Stimulated activated naive CD4-positive, alpha-beta T cell treated with Interleukin-2 at 50 U/mL for 16 hours (primary cell): ENCODE measurements around the gene FBXL15.
"Not testable (repeated sequence)": the region's sequence is repeated elsewhere in the genome, so short reads cannot be mapped to it uniquely, and the experiment has no call there.

Experiments used
- DNase-seq: peaks from one replicate; lab custom pipeline; 2025; lab: John Stamatoyannopoulos, UW

Gene FBXL15

DNA sequence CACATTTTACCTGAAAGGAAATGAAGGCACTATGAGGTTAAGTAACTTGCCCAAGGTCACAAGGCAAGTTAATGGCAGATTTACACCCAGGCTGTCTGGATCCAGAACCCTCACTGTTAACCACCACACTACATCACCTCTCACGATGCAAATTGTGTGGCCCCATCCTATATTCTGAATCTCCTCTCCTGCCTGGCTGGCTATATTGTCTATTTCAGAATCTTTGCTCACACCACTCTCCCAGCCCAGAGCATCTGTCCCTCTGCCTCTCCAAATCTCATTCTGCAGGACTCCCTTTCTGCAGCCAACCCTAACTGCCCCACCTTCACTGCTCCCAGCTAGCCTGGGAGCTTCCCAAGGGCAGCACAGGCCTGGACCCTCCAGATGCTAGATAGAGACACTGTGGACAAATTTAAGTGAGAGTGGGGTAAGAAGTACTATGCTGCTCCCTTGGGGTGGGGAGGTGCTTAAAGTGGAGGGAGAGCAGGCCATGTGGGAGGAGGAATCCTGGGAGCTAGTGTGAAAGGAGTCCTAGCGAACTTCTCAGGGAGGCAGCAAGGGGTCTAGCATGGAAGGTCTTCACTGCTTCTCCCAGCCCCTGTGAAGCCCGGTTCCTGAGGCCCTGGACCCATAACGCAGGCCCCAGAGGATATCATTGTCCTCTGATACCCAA lies 11.0 kb downstream of the FBXL15 start:
- no peak for DNase-seq

DNA sequence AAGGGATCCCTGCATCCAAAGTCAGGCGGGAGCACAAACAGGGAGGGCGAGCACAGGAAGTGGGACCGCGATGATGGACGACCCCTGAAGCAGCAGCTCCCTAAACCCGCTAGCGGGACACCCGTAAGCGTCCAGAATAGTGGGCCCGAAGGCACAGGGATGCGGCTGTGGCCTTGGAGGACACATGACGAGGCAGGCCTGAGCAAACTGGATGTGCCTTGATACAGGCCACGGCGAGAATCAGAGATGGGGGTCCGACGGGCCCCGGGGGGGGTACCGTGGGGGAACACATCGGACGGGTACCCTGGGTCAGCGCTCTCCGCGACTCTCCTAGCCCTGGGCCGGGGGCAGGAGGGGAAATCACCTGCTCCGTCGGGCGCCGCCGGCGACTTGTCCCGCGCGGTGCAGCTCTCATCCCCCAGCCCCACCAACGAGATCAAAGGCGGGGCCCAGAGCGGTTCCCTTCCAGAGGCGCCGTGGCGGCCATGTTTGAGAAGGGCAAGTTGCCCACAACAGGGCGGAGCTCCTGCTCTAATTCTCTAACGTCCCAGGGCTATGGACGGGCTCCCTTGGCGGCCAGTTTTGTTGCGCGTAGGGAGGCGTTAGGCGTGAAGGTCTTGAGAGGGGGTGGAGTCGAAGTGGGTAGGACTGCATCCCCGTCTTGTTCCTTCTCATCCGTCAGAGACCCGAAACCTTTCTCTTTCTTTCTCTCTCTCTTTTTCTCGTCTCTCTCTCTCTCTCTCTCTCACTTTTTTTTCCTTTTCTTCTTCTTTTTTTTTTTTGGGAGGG lies 11.7 kb downstream of the FBXL15 start, which contains the start of gene CUEDC2:
TSS of gene CUEDC2 (minus strand) at position 413 of the 789 bp plus-strand sequence. CDS start 7,386 bp downstream, outside the sequence.
- DNase-seq = peak; percentile 93

DNA sequence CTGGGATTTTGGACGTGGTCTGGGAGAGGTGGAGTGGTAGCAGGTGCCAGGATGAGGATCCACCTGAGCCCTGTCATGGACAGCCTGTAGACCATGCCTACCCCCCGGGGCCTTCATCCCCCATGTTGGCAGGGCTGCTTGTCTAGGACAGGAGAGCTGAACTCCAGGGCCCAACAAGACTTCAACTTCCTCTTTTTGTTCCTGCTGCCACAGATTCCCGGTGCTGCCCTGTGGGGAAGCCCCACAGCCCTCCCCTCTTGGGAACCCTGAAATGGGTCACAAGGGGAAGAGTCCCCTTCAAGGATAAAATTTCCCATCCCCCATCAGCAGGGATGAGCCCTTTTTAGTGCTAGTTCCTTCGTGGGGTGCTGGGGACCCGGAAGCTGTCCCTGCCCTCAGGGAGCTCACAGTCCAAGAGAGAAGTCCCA lies 13.0 kb downstream of the FBXL15 start:
- DNase-seq = no peak

DNA sequence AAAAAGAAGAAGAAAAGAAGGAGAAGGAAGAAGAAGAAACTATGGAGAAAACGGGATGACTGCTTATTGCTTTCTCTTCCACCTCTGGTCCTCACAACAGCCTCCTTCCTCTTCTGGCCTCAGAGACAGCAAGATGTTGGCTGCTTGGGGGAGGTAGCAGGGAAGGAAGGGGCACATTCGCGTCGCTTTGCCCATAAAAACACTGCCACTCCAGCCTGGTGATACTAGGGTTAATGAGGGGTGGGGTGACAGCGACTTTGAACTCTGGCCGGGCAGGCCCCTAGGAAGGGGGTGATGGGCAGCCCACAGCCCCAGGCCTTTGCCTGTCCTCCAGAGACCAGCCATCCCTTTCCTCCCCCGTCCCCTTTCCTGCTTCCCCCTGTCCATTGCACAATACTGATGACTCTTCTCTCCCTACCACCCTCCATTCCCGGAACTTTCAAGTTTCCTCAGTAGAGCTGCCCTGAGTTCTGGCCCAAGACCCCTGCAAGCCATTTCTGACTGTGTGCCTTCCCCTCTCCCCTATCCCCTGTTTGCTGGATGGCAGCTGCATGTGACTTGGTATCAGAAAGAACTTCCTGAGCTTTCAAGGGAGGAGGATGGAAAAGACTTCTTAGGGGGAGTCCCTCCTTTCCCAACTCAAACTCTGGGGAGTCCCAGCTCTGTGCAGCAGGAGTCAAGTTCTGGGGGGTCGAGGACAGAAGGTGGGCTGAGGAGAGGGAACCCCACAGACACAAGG lies 13.9 kb downstream of the FBXL15 start:
- DNase-seq = no peak

DNA sequence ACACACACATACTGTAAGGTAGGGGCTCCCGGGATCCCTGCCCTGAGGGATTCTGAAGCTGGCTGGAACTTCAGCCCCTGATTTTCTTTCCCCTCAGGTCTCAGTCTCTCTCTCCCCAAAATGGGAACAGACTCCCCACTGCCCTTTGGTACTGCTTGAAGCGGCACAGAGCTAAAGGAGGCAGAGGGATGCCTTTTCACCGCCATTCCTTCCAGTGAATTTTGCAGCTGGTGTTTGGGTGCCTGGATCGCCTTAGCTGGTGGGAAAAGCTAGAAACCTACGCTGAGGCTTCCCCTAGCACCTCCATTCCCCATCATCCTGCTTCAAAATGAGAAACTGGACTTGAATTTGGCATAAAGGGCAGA lies 14.5 kb downstream of the FBXL15 start:
- DNase-seq = no peak

DNA sequence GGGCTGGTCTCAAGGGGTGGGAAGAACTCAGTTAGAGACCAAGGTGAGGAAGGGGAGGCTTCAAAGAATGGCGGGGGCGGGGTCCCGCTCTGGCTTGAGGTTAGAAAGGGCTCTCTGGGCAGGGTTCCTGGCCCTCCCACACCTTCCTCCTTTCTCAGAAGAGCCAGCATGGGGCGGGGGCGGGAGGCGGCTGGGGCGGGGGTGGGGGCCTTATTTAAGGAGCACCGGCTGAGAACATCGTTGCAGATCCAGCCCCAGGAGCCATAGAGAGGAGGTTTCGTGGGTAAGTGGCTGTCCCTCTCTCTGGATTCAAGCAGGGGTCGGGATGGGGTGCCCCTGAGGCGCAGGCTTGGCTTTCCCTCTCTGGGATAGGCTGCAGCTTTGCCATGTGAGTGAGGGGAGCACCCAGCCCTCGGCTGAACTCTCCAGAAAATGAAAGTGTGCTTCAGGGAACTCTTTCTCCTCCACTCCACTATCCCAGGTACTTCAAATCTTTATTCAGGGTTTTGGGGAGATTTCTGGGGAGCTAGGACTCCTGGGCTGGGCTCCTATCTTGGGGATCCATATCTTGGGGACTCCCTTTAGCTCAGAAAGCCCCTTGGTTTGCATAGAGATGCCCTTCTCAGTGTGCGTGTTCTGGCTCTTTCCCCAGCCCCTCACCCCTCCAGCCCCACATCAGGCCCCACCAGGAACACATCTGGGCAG lies 15.0 kb downstream of the FBXL15 start:
- peak; percentile 50 for DNase-seq

DNA sequence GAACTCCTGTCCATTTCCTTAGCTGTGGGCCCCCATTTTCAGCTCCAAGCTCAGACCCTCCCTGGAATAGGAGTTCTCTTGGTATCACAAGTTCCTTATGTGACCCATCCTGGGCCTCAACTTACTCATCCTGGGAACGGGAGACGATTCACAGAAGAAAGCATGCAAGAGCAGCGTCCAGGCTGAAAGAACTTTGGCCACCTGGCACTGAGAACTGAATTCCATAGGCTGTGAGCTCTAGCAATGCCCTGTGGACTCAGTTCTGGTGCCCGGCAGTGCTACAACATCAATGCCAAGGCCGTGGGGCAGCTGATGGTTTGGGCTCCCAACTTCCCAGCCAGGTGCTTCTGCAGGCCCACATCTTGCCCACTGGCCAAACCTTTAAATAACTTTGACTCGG lies 15.7 kb downstream of the FBXL15 start:
- no peak for DNase-seq

DNA sequence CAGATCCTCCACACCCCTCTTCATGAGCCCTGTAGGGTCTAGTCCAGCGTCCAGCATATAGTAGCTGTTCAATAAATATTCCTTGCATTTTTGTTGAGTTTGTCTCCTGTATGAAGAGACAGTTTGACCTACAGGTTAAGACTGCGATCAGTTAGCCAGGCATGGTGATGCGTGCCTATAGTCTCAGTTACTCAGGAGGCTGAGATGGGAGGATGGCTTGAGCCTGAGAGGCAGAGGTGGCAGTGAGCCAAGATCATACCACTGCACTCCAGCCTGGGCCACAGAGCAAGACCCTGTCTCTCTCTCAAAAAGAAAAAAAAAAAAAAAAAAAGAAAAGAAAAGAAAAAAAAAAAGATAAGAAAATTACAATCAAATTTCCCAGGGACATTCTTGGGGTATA lies 16.9 kb downstream of the FBXL15 start:
- no peak for DNase-seq

DNA sequence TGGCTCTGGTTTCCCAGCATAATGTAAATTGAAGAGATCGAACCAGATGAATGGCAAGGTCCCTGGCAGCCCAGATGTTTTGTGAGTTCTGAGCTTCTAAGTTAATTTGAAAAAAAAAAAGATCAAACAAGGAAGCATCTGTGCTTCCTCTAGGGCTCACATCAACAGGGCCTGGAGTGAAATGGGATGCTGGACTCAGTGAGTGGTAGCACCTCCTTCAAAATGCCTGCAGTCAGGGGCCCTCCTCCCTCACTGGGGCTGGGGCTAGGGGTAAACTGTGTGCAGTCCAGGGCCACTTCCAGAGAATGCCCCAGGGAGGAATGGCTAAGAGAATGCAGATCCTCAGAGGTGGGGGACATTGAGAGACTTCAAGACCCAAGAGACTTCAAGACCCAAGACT lies 17.7 kb downstream of the FBXL15 start:
- no peak for DNase-seq

DNA sequence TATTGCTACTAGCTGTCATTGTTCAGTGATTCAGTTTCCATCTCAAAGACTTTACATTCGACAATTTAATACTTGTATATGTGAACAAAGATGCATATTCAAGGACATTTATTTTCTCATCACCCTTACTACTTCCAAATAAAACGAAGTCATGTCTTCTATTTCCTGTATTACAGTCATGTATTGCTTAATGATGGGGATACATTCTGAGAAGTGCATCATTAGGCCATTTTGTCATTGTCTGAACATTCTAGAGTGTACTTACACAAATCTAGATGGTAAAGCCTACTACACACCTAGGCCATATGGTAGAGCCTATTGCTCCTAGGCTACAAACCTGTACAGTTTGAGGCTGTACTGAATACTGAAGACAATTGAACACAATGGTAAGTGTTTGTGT lies 24.2 kb downstream of the FBXL15 start:
- DNase-seq = no peak

DNA sequence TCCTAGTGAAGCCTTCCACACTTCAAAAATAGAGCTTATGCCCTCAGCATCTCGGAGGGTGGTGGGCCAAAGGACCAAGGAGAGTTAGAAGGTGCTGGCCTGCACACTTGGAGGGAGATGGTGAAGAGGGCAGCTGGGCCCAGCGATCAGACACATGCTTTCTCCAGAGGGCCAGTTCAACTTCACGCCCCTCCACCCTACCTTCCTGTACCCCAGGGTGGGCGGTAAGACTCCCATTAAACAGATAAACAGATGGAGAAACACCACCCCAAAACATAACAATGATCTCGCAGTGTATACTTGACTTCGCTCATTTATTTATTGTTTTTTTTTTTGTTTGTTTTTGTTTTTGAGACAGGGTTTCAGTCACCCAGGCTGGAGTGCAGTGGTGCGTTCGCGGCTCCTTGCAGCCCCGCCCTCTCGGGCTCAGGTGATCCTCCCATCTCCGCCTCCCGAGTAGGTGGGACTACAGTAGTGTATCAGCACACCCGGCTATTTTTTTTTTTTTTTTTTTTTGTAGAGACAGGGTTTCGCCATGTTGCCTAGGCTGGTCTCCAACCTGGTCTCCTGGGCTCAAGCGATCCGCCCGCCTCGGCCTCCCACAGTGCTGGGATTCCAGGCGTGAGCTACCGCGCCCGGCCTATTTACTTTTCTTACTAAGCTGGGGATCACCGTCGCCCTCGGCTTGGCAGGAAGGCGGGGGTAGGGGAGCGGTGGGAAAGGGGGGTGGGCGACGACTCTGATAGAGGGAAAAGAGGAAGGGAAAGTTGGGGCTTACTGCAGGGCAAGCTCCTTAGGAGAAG lies 28.9 kb downstream of the FBXL15 start:
- peak; percentile 87 for DNase-seq

DNA sequence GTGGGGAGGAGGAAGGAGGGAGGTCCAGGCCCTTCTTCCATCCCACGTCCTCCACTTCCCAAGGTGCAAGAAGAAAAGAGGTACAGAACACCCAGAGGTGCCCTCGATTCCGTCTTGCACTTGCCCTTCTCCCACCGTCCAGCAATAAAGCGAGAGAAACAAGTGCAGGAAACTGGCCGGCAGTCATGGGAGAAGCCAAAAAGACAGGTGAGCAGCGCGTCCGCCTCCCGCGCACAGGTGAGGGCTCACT lies 29.4 kb downstream of the FBXL15 start:
- DNase-seq = no peak

DNA sequence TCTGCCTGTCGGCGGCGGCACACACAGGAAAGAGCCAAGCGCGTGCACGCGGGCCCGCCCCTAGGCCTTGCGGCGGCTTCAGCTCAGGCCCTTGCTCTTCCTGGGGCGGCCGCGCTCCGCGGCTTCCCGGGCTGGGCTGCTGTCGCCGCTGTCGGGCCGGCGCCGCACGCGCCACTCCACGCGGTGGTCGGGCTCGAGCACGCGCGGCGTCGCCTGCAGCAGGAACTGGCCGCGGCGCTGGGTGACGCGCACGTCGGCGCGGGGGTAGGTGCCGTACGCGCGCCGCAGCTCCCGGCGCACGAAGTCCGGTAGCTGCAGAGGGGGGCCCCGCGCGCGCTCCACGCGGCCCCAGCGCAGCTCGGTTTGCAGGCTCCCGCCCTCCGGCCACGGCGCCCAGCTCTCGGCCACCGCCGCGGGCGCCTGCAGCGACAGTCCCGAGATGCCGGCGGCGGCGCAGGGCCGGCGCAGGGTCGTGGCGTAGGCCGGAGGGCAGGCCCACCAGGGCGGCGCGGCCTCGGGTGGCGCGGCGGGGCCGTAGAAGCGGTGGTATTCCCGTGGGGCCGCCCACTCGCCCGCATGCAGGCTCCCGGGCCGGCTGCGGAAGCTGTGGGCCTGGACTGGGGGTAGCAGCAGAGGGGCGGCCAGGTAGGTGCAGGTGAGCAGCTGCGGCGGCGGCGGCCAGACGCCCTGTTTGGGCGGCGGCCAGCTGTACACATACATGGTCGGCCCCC lies 29.9 kb downstream of the FBXL15 start:
- peak; percentile 82 for DNase-seq

DNA sequence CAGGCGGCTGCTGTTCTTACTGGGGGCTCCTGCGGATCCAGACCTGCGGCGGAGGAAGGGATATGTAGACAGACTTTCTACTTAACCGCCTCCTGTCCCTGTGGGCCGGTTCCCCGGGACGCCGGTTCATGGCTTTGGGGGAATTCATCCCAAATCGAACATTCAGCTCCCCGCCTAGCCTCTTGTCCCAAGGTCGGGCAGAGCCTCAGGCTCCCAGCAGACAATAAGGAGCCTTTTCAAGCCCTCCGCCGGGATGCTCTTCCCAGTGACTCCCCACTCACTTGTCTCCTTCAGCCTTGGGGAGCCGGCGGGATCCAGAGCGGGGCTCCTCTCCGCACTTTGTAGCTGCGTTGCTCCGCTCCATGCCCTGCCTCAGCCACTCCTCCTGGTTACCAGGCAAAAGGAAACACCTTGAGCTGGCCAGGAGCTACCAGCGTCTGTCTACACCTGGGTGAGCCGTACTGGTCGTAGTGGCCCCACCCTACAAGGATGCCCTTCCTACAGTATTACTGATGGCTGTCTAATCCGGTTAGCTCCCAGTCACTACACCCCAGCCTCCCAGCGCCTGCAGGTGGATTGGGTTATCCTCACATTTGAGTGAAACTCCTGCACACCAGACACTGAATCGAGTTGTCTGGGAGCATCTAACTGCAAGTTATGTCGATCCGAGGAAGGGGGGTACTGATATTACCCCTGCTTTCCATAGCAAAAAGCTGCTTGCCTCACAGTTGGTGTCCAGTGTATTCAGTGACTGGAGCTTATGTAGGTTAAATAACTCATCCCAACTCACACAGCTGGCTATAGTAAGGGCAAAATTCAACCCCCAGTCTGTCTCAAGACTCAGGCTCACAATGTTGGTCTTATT lies 30.7 kb downstream of the FBXL15 start, which contains the start of gene C10orf95:
TSS of gene C10orf95 (minus strand) at position 439 of the 865 bp plus-strand sequence. CDS start 450 bp downstream, outside the sequence.
- no peak for DNase-seq

DNA sequence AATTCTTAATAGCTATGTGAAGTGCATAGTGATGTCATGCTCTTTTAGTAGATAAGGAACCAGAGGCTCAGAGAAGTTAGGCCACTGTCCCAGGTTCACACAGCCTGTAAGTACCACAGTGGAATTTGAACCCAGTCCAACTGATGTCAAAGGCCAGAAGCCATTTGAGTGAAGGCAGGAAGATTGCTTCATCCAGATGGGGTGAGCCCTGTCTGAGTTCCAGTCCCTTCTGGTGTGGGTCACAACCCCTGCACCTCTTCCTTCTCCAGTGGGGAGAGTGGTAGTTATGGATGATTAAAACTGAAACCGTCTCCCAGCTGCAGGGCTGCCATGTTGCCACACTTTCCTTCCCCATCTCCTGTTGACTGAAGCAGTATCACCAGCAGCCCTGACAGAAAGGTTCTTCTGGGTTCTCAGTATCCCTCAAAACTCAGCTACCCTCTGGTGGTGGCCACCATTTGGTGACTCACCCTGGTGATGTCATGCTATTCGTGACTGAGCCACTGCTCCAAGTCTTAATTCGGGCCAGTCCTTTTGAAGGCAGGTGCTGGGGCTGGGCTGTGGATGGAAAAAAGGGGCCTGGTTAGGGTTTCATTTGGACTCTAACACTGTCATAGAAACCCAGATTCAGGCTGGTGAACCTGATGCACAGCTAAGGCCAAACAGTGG lies 32.2 kb downstream of the FBXL15 start:
- peak; percentile 69 for DNase-seq

DNA sequence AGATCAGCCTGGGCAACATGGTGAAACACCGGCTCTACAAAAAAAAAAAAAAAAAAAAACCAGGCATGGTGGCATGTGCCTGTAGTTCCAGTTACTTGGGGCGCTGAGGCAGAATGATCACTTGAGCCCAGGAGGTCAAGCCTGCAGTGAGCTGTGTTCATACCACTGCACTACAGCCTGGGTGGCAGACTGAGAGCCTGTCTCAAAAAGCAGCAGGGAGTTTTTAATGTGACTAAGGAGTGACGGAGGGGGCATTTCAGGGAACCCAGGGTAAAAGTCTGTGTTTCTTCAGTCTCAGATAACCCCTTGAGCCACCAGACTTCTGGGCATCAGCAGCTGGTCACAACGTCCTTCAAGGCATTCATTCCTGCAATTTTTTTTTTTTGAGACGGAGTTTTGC lies 32.9 kb downstream of the FBXL15 start:
- DNase-seq = no peak

DNA sequence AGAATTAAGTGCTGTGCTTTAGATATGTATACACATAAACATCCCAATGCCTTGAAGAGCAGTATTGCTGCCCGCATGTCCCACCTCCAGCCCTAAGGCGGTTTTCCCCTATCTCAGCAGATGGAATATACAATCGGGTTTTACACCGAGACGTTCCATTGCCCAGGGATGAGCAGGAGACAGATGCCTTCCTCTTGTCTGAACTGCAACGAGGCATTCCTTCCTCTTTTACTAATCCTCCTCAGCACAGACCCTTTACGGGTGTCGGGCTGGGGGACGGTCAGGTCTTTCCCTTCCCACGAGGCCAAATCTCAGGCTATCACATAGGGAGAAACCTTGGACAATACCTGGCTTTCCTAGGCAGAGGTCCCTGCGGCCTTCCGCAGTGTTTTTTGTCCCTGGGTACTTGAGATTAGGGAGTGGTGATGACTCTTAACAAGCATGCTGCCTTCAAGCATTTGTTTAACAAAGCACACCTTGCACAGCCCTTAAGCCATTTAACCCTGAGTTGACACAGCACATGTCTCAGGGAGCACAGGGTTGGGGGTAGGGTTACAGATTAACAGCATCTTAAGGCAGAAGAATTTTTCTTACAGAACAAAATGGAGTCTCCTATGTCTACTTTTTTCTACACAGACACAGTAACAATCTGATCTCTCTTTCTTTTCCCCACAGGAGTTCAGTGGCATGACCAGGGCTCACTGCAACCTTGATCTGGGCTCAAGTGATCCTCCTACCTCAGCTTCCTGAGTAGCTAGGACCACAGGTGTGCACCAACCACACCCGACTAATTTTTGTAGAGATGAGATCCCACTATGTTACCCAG lies 34.2 kb downstream of the FBXL15 start:
- not testable (repeated sequence) for DNase-seq

DNA sequence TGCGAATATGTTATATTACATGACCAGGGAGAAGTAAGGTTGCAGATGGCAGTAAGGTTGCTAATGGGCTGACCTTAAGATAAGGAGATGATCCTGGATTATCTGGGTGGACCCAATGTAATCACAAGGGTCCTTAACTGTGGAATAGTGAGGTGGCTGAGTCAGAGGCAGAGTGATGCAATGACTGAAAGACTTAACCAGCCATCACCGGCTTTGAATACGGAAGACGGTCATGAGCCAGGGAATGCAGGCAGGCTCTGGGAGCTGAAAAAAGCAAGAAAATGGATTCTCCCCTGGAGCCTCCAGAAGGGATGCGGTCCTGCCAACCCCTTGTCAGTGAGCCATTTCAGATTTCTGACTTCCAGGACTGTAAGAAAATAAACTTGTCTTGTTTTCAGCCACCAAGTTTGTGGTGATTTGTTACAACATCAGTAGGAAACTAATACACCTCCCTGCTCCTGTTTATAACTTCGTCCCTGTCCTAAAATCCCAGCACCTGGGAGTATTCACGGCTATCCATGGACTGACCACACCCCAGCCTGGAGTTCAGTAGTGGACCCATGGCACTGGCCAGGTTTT lies 35.3 kb downstream of the FBXL15 start:
- DNase-seq = no peak
